ENCODE data around the gene RNF183. TPM values are rescaled to one million over a fixed set of nuclear protein-coding genes. Genes with fewer than 3 reads are reported as not detected.
A peak's percentile ranks its signal among the peaks of the same experiment; 100 is the strongest.

Gene RNF183
- total RNA-seq, 1 experiment from 2014 or later, result 1.5 TPM

- no peaks in the 10 kb centered on the region for H3K9me3 ChIP-seq
- no peak overlapping the region for H3K27ac Mint-ChIP-seq (ENCODE audit: unreplicated experiment)
- no peaks in the 10 kb centered on the region for H3K27me3 ChIP-seq (replicated peaks; ENCODE audit: control insufficient read depth, insufficient read depth, low read length)
- intact Hi-C loops (cut with micrococcal nuclease; ENCODE audit: unreplicated experiment), result loop anchor here (1.0 to 2.0 kb wide), 3 partner anchors 9 to 62 kb away; partner anchors contain the start of genes C9orf43, POLE3 and WDR31
- BruUV-seq (replicated peaks), result no TSS peak
- POLR2A ChIA-PET, result interaction anchor here (1.5 to 2.1 kb wide), 3 partner anchors 9 to 74 kb away, joined by 5 to 10 read pairs (median 7); partner anchors contain the start of genes C9orf43, CDC26, POLE3 and PRPF4
- no peak for DNase-seq
- H3K4me3 Mint-ChIP-seq (ENCODE audit: unreplicated experiment), result peak overlapping the region; percentile 72
- H3K36me3 ChIP-seq (ENCODE audit: control insufficient read depth, insufficient read depth, low read length), result no peaks in the 10 kb centered on the region
- H3K9me3 Mint-ChIP-seq (ENCODE audit: unreplicated experiment), result no peaks in the 10 kb centered on the region
- CTCF ChIA-PET, result interaction anchor here (0.6 to 1.7 kb wide), 6 partner anchors 9 to 446 kb away, joined by 3 to 7 read pairs (median 6); partner anchors contain the start of genes ALAD, CDC26, HDHD3 and PRPF4
- H3K4me3 ChIP-seq (ENCODE audit: low read depth, low read length), result peak overlapping the region; percentile 85
- no peaks in the 10 kb centered on the region for H3K27me3 Mint-ChIP-seq (ENCODE audit: insufficient read depth, unreplicated experiment)
- no peaks in the 10 kb centered on the region for H3K36me3 Mint-ChIP-seq (ENCODE audit: insufficient read depth, unreplicated experiment)
- no peak for TF ChIP-seq CTCF (IDR thresholded peaks at IDR 0.05; ENCODE audit: insufficient read depth in 1 of 2, low read depth in 1 of 2, low read length in 1 of 2, severe bottlenecking in 1 of 2, unreplicated experiment in 1 of 2)
- peaks cover 12% of the 10 kb centered on the region for H3K4me1 Mint-ChIP-seq (ENCODE audit: low read depth, unreplicated experiment)
- H3K4me1 ChIP-seq, result no peaks in the 10 kb centered on the region
Observed at GRCh38 chr9:113349066-113349444, 45.9 kb upstream of the RNF183 start.

GRCh38 chr9:113348437-113348836 is 45.3 kb upstream of the RNF183 start:
- BruUV-seq (replicated peaks), result no TSS peak
- Mint-ChIP-seq H3K9me3 (ENCODE audit: unreplicated experiment) (no peaks in the 10 kb centered on the region), H3K27ac (ENCODE audit: unreplicated experiment) (no peak overlapping the region), H3K36me3 (ENCODE audit: insufficient read depth, unreplicated experiment) (no peaks in the 10 kb centered on the region), H3K27me3 (ENCODE audit: insufficient read depth, unreplicated experiment) (no peaks in the 10 kb centered on the region), H3K4me3 (ENCODE audit: unreplicated experiment) (peak overlapping the region; percentile 72), H3K4me1 (ENCODE audit: low read depth, unreplicated experiment) (peaks cover 12% of the 10 kb centered on the region)
- no peak for TF ChIP-seq CTCF (IDR thresholded peaks at IDR 0.05; ENCODE audit: insufficient read depth in 1 of 2, low read depth in 1 of 2, low read length in 1 of 2, severe bottlenecking in 1 of 2, unreplicated experiment in 1 of 2)
- no peak for DNase-seq
- ChIA-PET POLR2A (interaction anchor here (0.6 to 2.1 kb wide), 4 partner anchors 8 to 73 kb away, joined by 5 to 10 read pairs (median 6); partner anchors contain the start of genes C9orf43, CDC26, POLE3 and PRPF4), CTCF (interaction anchor here (0.9 to 1.7 kb wide), 4 partner anchors 8 to 53 kb away, joined by 3 to 7 read pairs (median 4); partner anchors contain the start of genes ALAD and HDHD3)
- H3K36me3 ChIP-seq (ENCODE audit: control insufficient read depth, insufficient read depth, low read length), result no peaks in the 10 kb centered on the region
- H3K4me1 ChIP-seq, result no peaks in the 10 kb centered on the region
- H3K9me3 ChIP-seq, result no peaks in the 10 kb centered on the region
- no peaks in the 10 kb centered on the region for H3K27me3 ChIP-seq (replicated peaks; ENCODE audit: control insufficient read depth, insufficient read depth, low read length)
- intact Hi-C loops (cut with micrococcal nuclease; ENCODE audit: unreplicated experiment), result loop anchor here (2.0 kb wide), 2 partner anchors 34 to 62 kb away; partner anchors contain the start of genes C9orf43 and POLE3
- H3K4me3 ChIP-seq (ENCODE audit: low read depth, low read length), result no peak overlapping the region

GRCh38 chr9:113345671-113346070 is 42.5 kb upstream of the RNF183 start:
- no peaks in the 10 kb centered on the region for H3K9me3 Mint-ChIP-seq (ENCODE audit: unreplicated experiment)
- H3K27me3 Mint-ChIP-seq (ENCODE audit: insufficient read depth, unreplicated experiment), result no peaks in the 10 kb centered on the region
- no peak for DNase-seq
- H3K27ac Mint-ChIP-seq (ENCODE audit: unreplicated experiment), result no peak overlapping the region
- no peak for TF ChIP-seq CTCF (IDR thresholded peaks at IDR 0.05; ENCODE audit: insufficient read depth in 1 of 2, low read depth in 1 of 2, low read length in 1 of 2, severe bottlenecking in 1 of 2, unreplicated experiment in 1 of 2)
- Histone ChIP-seq H3K4me3 (ENCODE audit: low read depth, low read length) (no peak overlapping the region), H3K36me3 (ENCODE audit: control insufficient read depth, insufficient read depth, low read length) (no peaks in the 10 kb centered on the region), H3K4me1 (no peaks in the 10 kb centered on the region), H3K9me3 (no peaks in the 10 kb centered on the region), H3K27me3 (replicated peaks; ENCODE audit: control insufficient read depth, insufficient read depth, low read length) (no peaks in the 10 kb centered on the region)
- POLR2A ChIA-PET, result no interaction called here
- no TSS peak for BruUV-seq (replicated peaks)
- H3K4me1 Mint-ChIP-seq (ENCODE audit: low read depth, unreplicated experiment), result peaks cover 12% of the 10 kb centered on the region
- intact Hi-C loops (cut with micrococcal nuclease; ENCODE audit: unreplicated experiment), result no loop called here
- no peak overlapping the region for H3K4me3 Mint-ChIP-seq (ENCODE audit: unreplicated experiment)
- no peaks in the 10 kb centered on the region for H3K36me3 Mint-ChIP-seq (ENCODE audit: insufficient read depth, unreplicated experiment)
- CTCF ChIA-PET, result interaction anchor here (0.7 kb wide), 1 partner anchor 10 kb away, joined by 3 read pairs; no protein-coding TSS in a partner anchor
